Measurements from ENCODE around the gene ZNF174. TPM values are rescaled to one million over a fixed set of nuclear protein-coding genes. Genes with fewer than 3 reads are reported as not detected.

ZNF174 gene
- total RNA-seq, 2 experiments from 2014 or later: 21.1 to 21.7 TPM

DNA sequence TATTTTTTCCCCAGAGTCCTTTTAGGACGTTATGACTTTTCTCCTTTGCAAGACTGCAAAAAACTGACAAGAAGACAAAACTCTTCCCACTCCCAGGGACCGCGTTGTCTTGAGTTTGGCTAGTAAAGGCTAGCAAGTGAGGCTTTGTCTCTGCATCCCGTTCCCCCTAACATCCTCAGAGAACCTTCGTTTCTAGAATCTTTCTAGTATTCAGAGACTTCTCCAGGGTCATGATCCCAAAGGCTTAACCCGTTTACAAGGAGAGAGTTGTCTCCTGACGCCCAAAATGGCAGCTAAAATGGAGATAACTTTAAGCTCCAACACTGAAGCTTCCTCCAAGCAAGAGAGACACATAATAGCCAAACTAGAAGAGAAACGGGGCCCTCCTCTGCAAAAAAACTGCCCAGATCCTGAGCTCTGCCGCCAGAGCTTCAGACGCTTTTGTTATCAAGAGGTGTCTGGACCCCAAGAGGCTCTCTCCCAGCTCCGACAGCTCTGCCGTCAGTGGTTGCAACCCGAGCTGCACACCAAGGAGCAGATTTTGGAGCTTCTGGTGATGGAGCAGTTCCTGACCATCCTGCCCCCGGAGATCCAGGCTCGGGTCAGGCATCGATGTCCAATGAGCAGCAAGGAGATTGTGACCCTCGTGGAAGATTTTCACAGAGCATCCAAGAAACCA, 843 bp downstream of the ZNF174 start:
- peaks cover 36% of the 10 kb centered on the region for H3K4me1 ChIP-seq (ENCODE audit: insufficient read depth, low read length, poor library complexity, severe bottlenecking)
- no peak for TF ChIP-seq EZH2phosphoT487 (IDR thresholded peaks at IDR 0.05; ENCODE audit: borderline replicate concordance, low read depth, low read length)
- TF ChIP-seq, protein P1, sequence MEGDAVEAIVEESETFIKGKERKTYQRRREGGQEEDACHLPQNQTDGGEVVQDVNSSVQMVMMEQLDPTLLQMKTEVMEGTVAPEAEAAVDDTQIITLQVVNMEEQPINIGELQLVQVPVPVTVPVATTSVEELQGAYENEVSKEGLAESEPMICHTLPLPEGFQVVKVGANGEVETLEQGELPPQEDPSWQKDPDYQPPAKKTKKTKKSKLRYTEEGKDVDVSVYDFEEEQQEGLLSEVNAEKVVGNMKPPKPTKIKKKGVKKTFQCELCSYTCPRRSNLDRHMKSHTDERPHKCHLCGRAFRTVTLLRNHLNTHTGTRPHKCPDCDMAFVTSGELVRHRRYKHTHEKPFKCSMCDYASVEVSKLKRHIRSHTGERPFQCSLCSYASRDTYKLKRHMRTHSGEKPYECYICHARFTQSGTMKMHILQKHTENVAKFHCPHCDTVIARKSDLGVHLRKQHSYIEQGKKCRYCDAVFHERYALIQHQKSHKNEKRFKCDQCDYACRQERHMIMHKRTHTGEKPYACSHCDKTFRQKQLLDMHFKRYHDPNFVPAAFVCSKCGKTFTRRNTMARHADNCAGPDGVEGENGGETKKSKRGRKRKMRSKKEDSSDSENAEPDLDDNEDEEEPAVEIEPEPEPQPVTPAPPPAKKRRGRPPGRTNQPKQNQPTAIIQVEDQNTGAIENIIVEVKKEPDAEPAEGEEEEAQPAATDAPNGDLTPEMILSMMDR (conservative IDR thresholded peaks at IDR 0.05; ENCODE audit: low read length): no peak
- H3K79me2 ChIP-seq (ENCODE audit: insufficient read depth, low read depth, low read length): peaks cover 52% of the 10 kb centered on the region
- H3K9me2 ChIP-seq (ENCODE audit: insufficient read depth, low read length): no peaks in the 10 kb centered on the region
- peak overlapping the region; percentile 76 for H3K4me3 ChIP-seq (ENCODE audit: low read depth, low read length, poor library complexity, severe bottlenecking)
- H3K4me2 ChIP-seq (ENCODE audit: low read length): peak overlapping the region; percentile 97
- ChIA-PET CTCF (ENCODE audit: unreplicated experiment) (no interaction called here), POLR2A (interaction anchor here (1.1 to 2.0 kb wide), 4 partner anchors 8 to 135 kb away, joined by 3 to 5 read pairs (median 4); partner anchors contain the start of gene ZNF263)
- H3K9me3 ChIP-seq (ENCODE audit: low read length): no peaks in the 10 kb centered on the region
- TSS peak; percentile 69 for BruUV-seq (replicated peaks)
- peak overlapping the region; percentile 58 for H3K27ac ChIP-seq (ENCODE audit: low read depth, low read length, poor library complexity, severe bottlenecking)
- no peaks in the 10 kb centered on the region for H4K20me1 ChIP-seq (ENCODE audit: insufficient read depth, low read length)
- H2AFZ ChIP-seq (ENCODE audit: low read length): peak overlapping the region; percentile 53
- peak; percentile 23 for DNase-seq (ENCODE audit: low spot score)
- intact Hi-C loops (cut with micrococcal nuclease; ENCODE audit: unreplicated experiment): loop anchor here (2.0 to 5.0 kb wide), 3 partner anchors 53 to 100 kb away; partner anchors contain the start of gene CLUAP1
- H3K36me3 ChIP-seq (ENCODE audit: insufficient read depth, low read length): peaks cover 59% of the 10 kb centered on the region

DNA sequence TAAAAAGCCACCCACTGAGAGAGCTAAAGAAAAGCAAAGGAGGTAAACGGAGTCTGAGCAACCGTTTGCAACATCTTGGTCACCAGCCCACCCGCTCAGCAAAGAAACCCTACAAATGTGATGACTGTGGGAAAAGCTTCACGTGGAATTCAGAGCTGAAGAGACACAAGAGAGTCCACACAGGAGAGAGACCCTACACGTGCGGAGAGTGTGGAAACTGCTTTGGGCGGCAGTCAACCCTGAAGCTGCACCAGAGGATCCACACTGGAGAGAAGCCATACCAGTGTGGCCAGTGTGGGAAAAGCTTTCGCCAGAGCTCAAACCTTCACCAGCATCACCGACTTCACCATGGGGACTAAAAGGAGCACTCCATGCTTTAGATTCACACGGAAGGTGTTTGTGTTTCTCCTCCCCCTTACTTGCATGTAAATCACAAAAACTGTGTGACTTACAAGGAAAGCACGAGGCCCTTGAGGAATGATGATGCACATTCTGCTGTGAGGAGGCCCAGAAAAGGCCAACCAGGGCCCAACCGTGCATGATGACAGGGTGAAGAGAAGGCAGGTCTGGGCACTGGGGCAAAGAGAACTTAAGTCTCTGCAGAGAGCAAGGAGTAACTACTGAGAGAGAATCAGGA, 7.7 kb downstream of the ZNF174 start:
- Histone ChIP-seq H3K4me2 (ENCODE audit: low read length) (no peak overlapping the region), H3K4me3 (ENCODE audit: low read depth, low read length, poor library complexity, severe bottlenecking) (no peak overlapping the region), H3K27ac (ENCODE audit: low read depth, low read length, poor library complexity, severe bottlenecking) (no peak overlapping the region), H2AFZ (ENCODE audit: low read length) (no peak overlapping the region), H3K9me3 (ENCODE audit: low read length) (no peaks in the 10 kb centered on the region), H3K4me1 (ENCODE audit: insufficient read depth, low read length, poor library complexity, severe bottlenecking) (peaks cover 16% of the 10 kb centered on the region), H3K36me3 (ENCODE audit: insufficient read depth, low read length) (peaks cover 66% of the 10 kb centered on the region), H4K20me1 (ENCODE audit: insufficient read depth, low read length) (no peaks in the 10 kb centered on the region), H3K9me2 (ENCODE audit: insufficient read depth, low read length) (no peaks in the 10 kb centered on the region), H3K79me2 (ENCODE audit: insufficient read depth, low read depth, low read length) (peaks cover 1% of the 10 kb centered on the region; the same call in 1 of the 2 replicates)
- POLR2A ChIA-PET: interaction anchor here (1.3 kb wide), 1 partner anchor 8 kb away, joined by 4 read pairs; the partner anchor contains the start of genes ZNF174 and ZSCAN32
- CTCF ChIA-PET (ENCODE audit: unreplicated experiment): interaction anchor here (0.7 kb wide), 1 partner anchor 667 kb away, joined by 3 read pairs; no protein-coding TSS in a partner anchor
- DNase-seq (ENCODE audit: low spot score): no peak
- no peak for TF ChIP-seq EZH2phosphoT487 (IDR thresholded peaks at IDR 0.05; ENCODE audit: borderline replicate concordance, low read depth, low read length)
- TF ChIP-seq, protein P1 (conservative IDR thresholded peaks at IDR 0.05; ENCODE audit: low read length): no peak
- BruUV-seq (replicated peaks): no TSS peak
- intact Hi-C loops (cut with micrococcal nuclease; ENCODE audit: unreplicated experiment): no loop called here
